Lower leg skin (tissue), 3 donors: ENCODE results near the gene PRDM2.

Experiments
- CTCF ChIP-seq, 3 donors: fragments of 450-650 bp; IDR thresholded peaks; one replicate each; pipeline ENCODE4 v1.5.1; 2016; ENCODE audit warnings: antibody characterized with exemption in 3 of 3, mild to moderate bottlenecking in 3 of 3, moderate library complexity in 2 of 3
- POLR2A ChIP-seq, 2 donors: fragments of 450-650 bp; IDR thresholded peaks; one replicate each; pipeline ENCODE4 v1.6.1; 2016 to 2017; ENCODE audit warnings: antibody characterized with exemption in 2 of 2, mild to moderate bottlenecking in 1 of 2, moderate library complexity in 1 of 2

GRCh38 chr1:13701271-13701640 lies 1.3 kb downstream of the PRDM2 start:
- TF ChIP-seq CTCF (IDR thresholded peaks at IDR 0.05) (no peak), POLR2A (IDR thresholded peaks at IDR 0.05) (no peak)
